Activated CD4-positive, alpha-beta T cell treated with anti-CD3 and anti-CD28 coated beads, Interleukin-2, amount 50 U/mL, for 4 hours (primary cell): Measurements from ENCODE around the gene AARS1.
"Not testable (repeated sequence)": the region's sequence is repeated elsewhere in the genome, so short reads cannot be mapped to it uniquely, and the experiment has no call there.

Source experiments
- DNase-seq, 2 experiments: peaks; one replicate each; pipeline ENCODE4 v3.0.0-alpha.2; 2020

The AARS1 gene

DNA sequence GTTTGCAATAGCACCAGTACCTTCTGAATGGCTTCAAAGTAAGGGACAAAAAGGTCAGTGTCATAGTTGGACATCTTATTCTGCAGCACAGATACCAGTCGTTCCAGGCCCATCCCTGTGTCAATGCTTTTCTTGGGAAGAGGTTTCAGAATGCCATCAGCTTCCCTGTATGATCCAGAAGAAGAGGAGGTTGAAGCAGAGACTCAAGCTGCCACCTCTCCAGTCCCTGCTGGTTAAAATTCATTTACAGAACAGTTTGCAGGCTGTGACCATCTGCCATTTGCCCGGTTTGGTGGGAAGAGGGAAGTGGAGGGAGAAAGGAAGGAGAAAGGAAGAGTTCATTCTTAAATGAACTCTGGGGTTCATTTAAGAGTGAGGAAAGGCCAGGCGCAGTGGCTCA, 19.1 kb downstream of the AARS1 start:
- DNase-seq: no peak

DNA sequence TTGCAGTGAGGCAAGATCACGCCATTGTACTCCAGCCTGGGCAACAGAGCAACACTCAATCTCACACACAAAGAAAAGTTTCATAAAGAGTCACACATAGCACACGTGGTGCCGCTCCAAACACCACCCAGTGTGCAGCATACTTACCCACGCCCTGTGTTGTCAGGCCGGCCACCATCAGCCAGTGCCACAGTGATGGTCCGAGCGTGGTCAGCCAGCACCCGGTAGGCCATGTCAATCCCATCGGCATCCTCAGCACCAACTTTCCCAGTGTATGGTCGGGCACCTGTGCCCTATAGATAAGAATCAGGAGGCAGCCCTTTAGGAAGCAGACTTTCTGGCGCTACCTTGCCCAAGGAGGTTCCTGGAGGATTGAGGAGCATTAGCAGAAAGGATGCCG, 19.8 kb downstream of the AARS1 start:
- DNase-seq: no peak

GRCh38 chr16:70267922-70268321, 21.4 kb downstream of the AARS1 start:
- DNase-seq: not testable (repeated sequence)

DNA sequence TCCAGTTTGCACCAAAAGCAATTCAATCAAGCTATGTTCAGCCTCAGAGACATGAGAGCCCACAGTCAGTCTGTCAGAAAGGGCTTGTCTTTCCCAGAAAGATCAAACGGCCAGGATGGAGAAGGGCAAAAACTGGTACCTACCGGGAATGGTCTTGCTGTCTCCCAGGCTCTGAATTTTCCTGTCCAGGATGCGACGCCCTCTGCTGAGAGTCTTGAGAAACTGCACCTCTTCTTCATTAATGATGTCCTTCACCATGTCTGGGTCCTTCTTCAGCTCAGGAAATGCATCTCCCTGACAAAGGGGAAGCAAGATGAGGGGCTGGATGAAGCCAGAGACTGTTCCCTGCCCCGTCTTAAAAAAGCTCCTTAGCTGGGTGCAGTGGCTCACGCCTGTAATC, 21.8 kb downstream of the AARS1 start:
- DNase-seq: no peak

GRCh38 chr16:70259903-70260302, 29.4 kb downstream of the AARS1 start:
- DNase-seq: not testable (repeated sequence)

- DNase-seq: no peak
Measured at GRCh38 chr16:70258946-70259345, 30.4 kb downstream of the AARS1 start.

DNA sequence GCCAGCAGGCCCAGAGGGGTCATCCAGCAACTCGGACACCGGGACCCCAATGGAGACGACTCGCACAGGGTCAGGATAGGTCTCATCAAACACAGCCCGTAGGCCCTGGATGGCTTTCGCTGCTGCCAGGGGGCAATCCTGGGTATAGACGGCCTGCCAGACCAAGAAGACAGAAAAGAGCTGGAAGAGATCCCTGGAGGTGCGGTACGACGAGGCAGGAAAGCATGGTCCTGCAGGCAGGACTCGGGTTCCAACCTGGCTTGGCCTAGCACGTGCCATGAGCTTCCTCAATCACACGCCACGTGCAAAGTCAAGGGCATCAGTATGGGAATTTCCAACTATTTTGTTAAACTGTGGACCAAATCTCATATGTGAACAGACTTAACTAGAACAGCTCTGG, 31.2 kb downstream of the AARS1 start:
- DNase-seq: no peak

- no peak for DNase-seq
Measured at GRCh38 chr16:70257391-70257790, 31.9 kb downstream of the AARS1 start.

- DNase-seq: no peak
Measured at GRCh38 chr16:70255574-70255973, 33.7 kb downstream of the AARS1 start.

GRCh38 chr16:70254965-70255286, 34.4 kb downstream of the AARS1 start:
- DNase-seq: no peak

DNA sequence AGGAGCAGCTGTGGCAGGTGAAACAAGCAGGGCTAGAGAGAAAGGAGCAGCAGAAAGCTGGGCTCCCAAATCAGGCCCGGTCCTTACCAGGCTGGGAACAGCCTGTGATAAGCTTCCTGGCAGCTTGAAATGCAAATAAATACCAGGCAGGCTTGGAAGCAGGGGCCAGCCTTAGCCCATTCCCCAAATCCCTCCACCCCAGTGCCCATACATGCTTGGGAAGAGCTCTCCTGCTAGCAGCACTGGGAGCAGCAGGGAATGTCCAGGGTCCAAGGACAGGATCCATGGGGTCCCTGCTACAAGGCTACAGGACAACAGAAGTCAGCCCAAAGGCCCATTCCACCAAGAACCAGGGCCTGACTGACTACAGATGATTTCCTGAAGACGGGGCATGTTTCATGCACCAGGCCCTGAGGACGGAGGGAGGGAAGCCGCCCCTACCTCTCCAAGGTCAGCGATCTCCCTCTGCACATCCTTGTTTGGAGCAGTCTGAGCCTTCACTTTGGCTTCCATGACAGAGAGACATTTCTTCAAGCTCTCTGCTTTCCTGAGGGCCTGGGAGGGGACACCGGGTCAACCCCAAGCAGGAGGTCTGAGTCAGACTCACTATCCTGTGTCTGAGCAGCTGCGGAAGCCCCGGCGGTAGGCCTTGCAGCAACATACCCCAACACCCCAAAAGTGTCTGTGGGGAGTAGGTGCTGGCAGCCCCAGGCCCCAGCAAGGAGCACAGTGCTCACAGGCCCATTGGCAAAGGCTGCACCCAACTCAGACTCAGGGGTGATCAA, 34.9 kb downstream of the AARS1 start:
- no peak for DNase-seq

DNA sequence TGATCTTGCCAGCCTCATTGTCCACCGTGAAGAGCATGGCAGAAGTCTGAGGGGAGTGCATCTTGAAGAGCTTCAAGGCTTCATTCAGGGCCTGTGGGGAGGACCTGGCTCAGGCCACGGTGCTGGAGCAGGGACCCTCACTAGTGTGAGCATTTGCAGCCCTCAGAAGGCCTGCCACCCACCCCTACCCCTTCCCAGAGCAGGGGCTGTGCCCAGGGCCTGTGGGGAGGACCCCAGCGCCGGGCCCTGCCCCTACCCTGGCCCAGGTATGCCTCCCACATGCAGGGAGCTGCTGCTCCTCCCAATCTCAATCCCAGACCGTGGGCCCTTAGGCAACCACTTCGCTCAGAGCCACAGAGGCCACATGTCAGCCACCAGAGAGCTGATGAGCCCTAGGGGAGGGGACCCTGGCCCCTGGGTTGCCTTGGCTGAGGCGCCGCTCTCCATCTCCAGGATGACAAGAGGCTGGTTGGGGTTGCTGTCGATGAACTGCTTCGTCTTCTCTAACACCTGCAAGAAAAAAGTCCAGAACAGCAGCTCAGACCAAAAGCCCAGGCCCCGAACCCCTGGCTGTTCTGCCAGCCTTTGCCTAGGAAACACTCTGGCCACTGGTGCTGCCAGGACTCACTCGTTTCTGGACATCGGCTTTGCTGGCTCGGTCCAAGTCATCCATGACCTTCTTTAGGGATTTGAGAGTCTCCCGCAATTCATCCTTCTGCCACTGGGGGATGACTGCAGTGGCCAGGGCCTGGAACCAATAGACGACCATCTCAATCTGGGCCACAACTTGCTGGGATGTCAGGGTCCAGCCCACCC, 35.8 kb downstream of the AARS1 start:
- peak in 1 of 2 experiments; percentile 13 for DNase-seq

- DNase-seq: no peak
Measured at GRCh38 chr16:70252355-70252988, 36.8 kb downstream of the AARS1 start.

GRCh38 chr16:70251629-70252354, 37.5 kb downstream of the AARS1 start, which contains the start of gene EXOSC6:
Gene EXOSC6 (minus strand): TSS chr16:70251940. CDS start chr16:70251900, 40 bp downstream.
- DNase-seq: peak; percentile 86 to 88

DNA sequence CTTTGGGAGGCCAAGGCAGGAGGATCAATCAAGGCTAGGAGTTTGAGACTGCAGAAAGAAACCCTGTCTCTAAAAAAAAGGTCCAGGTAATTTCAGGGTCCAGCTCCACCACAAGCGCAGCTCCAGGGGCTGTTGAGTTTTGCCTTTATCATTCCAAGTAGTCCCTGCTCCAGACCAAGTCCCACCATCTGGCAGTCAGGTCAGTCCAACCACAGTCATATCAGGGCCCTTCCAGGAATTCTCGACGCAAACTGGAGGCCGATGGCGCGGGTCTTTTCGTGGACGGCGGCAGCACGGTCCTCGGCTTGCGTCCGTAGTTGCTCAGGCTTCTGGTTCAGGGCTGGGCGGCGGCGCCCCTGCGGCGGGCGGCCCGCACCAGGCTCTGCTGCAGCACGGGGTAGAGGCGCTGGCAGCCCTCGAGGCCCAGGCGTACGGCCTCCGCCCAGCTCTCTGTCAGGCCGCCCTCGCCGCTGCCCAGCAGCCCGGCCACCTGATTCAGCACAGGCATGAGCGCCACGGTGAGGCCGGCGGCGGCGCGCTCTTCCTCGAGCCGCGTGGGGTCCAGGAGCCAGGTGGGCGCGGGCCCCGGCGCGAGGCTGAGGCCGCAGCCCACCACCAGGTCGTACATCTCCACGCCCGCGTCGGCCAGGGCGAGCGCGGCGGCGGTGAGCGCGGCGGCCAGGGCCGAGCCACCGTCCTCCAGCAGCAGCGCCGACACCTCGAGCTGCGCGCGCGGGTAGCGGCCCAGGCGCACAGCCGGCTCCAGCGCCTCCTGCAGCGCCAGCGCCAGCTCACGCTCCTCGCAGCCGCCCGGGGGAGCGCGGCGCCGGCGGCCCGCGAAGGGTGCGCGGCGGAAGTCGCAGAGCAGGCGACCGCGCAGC, 38.3 kb downstream of the AARS1 start:
- peak in 1 of 2 experiments; percentile 16 for DNase-seq

DNA sequence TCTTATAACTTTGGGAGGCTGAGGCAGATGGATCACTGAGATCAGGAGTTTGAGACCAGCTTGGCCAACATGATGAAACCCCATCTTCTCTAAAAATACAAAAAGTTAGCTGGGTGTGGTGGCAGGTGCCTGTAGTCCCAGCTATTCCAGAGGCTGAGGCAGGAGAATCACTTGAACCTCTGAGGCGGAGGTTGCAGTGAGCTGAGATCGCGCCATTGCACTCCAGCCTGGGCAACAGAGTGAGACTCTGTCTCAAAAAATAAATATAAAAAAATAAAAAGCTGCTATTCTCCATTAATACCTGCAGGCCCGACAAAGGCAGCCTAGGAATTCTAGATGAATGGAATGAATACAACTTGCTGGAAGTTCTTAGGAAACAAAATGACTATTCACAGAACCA, 39.6 kb downstream of the AARS1 start:
- not testable (repeated sequence) for DNase-seq

GRCh38 chr16:70238773-70239172, 50.5 kb downstream of the AARS1 start:
- not testable (repeated sequence) for DNase-seq

DNA sequence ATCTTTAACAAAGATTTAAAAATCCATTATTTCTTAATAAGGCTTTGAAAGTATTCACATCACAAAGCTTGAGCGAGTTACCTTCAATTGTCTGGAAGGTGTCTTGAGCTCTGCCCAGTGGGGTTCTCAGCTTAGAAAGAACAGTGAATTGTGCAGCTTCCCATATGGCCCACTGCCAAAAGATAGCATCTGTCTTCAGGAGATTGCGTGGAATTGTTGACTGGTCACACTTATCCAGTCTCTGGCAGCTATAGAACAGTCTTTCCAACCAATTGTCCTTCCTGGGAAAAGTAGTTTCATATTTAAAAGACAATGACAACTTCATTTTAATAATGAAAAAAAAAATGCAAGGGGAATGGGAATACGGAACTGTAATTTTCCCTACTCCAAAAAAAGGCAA, 57.5 kb downstream of the AARS1 start:
- DNase-seq: not testable (repeated sequence)

GRCh38 chr16:70226024-70226423, 63.3 kb downstream of the AARS1 start:
- DNase-seq: not testable (repeated sequence)

GRCh38 chr16:70225430-70225829, 63.9 kb downstream of the AARS1 start:
- DNase-seq: not testable (repeated sequence)

DNA sequence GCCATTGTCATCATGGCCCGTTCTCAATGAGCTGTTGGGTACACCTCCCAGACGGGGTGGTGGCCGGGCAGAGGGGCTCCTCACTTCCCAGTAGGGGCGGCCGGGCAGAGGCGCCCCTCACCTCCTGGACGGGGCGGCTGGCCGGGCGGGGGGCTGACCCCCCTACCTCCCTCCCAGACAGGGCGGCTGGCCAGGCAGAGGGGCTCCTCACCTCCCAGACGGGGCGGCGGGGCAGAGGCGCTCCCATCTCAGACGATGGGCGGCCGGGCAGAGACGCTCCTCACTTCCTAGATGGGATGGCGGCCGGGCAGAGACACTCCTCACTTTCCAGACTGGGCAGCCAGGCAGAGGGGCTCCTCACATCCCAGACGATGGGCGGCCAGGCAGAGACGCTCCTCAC, 64.7 kb downstream of the AARS1 start:
- not testable (repeated sequence) for DNase-seq
